Measurements from ENCODE around the gene CLIC4. TPM values are rescaled to one million over a fixed set of nuclear protein-coding genes. Genes with fewer than 3 reads are reported as not detected.

The CLIC4 gene
- total and polyA plus RNA-seq, 4 donors: 15.0 to 40.7 (median 28.4) TPM

DNA sequence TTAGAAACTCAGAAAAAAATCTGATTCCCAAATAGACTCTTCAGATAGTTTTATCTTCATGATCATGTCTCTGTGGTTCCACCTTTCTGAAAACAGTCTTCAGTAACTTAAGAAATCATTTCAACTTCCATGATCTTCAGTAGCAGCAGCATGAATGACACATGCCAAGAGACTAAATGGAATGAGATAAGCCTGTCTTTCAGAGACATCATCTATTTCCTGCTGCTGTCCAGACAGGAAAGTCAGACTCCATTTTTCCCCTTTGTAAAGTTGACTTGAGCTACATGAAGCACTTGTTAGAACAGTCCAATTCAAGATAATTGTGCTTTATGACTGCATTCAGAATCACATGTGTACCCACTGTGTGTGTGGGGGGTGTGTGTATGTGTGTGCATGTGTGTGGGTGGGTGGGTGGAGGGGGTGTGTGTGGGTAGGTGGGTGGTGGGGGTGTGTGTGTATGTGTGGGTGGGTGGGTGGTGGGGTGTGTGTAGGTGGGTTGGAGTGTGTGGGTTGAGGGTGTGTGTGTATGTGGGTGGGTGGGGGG, 58.8 kb downstream of the CLIC4 start:
- no peak overlapping the region for H3K27ac ChIP-seq (ENCODE audit: low read depth in 1 of 2, low read length in 2 of 2)
- no peaks in the 10 kb centered on the region for H3K9me3 ChIP-seq (ENCODE audit: control insufficient read depth in 4 of 4, low read length in 3 of 4)
- TF ChIP-seq, protein P1, sequence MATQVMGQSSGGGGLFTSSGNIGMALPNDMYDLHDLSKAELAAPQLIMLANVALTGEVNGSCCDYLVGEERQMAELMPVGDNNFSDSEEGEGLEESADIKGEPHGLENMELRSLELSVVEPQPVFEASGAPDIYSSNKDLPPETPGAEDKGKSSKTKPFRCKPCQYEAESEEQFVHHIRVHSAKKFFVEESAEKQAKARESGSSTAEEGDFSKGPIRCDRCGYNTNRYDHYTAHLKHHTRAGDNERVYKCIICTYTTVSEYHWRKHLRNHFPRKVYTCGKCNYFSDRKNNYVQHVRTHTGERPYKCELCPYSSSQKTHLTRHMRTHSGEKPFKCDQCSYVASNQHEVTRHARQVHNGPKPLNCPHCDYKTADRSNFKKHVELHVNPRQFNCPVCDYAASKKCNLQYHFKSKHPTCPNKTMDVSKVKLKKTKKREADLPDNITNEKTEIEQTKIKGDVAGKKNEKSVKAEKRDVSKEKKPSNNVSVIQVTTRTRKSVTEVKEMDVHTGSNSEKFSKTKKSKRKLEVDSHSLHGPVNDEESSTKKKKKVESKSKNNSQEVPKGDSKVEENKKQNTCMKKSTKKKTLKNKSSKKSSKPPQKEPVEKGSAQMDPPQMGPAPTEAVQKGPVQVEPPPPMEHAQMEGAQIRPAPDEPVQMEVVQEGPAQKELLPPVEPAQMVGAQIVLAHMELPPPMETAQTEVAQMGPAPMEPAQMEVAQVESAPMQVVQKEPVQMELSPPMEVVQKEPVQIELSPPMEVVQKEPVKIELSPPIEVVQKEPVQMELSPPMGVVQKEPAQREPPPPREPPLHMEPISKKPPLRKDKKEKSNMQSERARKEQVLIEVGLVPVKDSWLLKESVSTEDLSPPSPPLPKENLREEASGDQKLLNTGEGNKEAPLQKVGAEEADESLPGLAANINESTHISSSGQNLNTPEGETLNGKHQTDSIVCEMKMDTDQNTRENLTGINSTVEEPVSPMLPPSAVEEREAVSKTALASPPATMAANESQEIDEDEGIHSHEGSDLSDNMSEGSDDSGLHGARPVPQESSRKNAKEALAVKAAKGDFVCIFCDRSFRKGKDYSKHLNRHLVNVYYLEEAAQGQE (IDR thresholded peaks at IDR 0.05): no peak
- no peak for TF ChIP-seq FOXA1 (IDR thresholded peaks at IDR 0.05)
- no peak for TF ChIP-seq JUND (IDR thresholded peaks at IDR 0.05)
- no peak for TF ChIP-seq CTCF (IDR thresholded peaks at IDR 0.05; ENCODE audit: low read depth, low read length, missing input control)
- TF ChIP-seq SP1 (IDR thresholded peaks at IDR 0.05): no peak
- TF ChIP-seq RAD21 (IDR thresholded peaks at IDR 0.05): no peak
- no peak for TF ChIP-seq TAF1 (conservative IDR thresholded peaks at IDR 0.05)
- TF ChIP-seq, protein P2, sequence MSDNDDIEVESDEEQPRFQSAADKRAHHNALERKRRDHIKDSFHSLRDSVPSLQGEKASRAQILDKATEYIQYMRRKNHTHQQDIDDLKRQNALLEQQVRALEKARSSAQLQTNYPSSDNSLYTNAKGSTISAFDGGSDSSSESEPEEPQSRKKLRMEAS (IDR thresholded peaks at IDR 0.05): no peak
- TF ChIP-seq, protein P3, sequence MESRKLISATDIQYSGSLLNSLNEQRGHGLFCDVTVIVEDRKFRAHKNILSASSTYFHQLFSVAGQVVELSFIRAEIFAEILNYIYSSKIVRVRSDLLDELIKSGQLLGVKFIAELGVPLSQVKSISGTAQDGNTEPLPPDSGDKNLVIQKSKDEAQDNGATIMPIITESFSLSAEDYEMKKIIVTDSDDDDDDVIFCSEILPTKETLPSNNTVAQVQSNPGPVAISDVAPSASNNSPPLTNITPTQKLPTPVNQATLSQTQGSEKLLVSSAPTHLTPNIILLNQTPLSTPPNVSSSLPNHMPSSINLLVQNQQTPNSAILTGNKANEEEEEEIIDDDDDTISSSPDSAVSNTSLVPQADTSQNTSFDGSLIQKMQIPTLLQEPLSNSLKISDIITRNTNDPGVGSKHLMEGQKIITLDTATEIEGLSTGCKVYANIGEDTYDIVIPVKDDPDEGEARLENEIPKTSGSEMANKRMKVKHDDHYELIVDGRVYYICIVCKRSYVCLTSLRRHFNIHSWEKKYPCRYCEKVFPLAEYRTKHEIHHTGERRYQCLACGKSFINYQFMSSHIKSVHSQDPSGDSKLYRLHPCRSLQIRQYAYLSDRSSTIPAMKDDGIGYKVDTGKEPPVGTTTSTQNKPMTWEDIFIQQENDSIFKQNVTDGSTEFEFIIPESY (IDR thresholded peaks at IDR 0.05): no peak
- TF ChIP-seq EGR1 (IDR thresholded peaks at IDR 0.05; ENCODE audit: low read depth in 2 of 2): no peak
- TF ChIP-seq GABPA (IDR thresholded peaks at IDR 0.05 in 1 of 2, conservative IDR thresholded peaks at IDR 0.05 in 1 of 2): no peak
- H3K36me3 ChIP-seq (ENCODE audit: control insufficient read depth in 4 of 4, insufficient read depth in 3 of 4, low read depth in 1 of 4, low read length in 3 of 4): no peaks in the 10 kb centered on the region
- DNase-seq (ENCODE audit: low spot score): no peak
- no peak overlapping the region for H3K9ac ChIP-seq (ENCODE audit: low read depth in 1 of 2, low read length in 2 of 2)
- no peak overlapping the region for H3K4me3 ChIP-seq (ENCODE audit: low read depth in 1 of 3, low read length in 3 of 3)
- no peaks in the 10 kb centered on the region for H3K27me3 ChIP-seq (ENCODE audit: control insufficient read depth in 4 of 4, insufficient read depth in 4 of 4, low read length in 3 of 4)
- peaks cover 7 to 25% (median 18%) of the 10 kb centered on the region in 4 donors for H3K4me1 ChIP-seq (ENCODE audit: control insufficient read depth in 4 of 4, insufficient read depth in 4 of 4, low read length in 3 of 4)

- WGBS: 63% methylated on average over 5 of the region's 5 CpGs
- H3K27ac ChIP-seq (ENCODE audit: low read depth in 1 of 2, low read length in 2 of 2): no peak overlapping the region
- no peaks in the 10 kb centered on the region for H3K27me3 ChIP-seq (ENCODE audit: control insufficient read depth in 4 of 4, insufficient read depth in 4 of 4, low read length in 3 of 4)
- H3K4me1 ChIP-seq (ENCODE audit: control insufficient read depth in 4 of 4, insufficient read depth in 4 of 4, low read length in 3 of 4): peaks cover 7 to 30% (median 18%) of the 10 kb centered on the region in 4 donors
- H3K36me3 ChIP-seq (ENCODE audit: control insufficient read depth in 4 of 4, insufficient read depth in 3 of 4, low read depth in 1 of 4, low read length in 3 of 4): no peaks in the 10 kb centered on the region
- H3K9me3 ChIP-seq (ENCODE audit: control insufficient read depth in 4 of 4, low read length in 3 of 4): no peaks in the 10 kb centered on the region
- no peak overlapping the region for H3K9ac ChIP-seq (ENCODE audit: low read depth in 1 of 2, low read length in 2 of 2)
- H3K4me3 ChIP-seq (ENCODE audit: low read depth in 1 of 3, low read length in 3 of 3): no peak overlapping the region
- DNase-seq (ENCODE audit: low spot score): no peak
- TF ChIP-seq HNF4A (conservative IDR thresholded peaks at IDR 0.05) (peak; percentile 80 to 86), GABPA (IDR thresholded peaks at IDR 0.05 in 1 of 2, conservative IDR thresholded peaks at IDR 0.05 in 1 of 2) (no peak), RAD21 (IDR thresholded peaks at IDR 0.05) (peak in 1 of 2 donors; percentile 12), HNF4G (IDR thresholded peaks at IDR 0.05) (peak; percentile 26), FOXA1 (IDR thresholded peaks at IDR 0.05) (no peak), TAF1 (conservative IDR thresholded peaks at IDR 0.05) (no peak), EGR1 (IDR thresholded peaks at IDR 0.05; ENCODE audit: low read depth in 2 of 2) (peak in 1 of 2 donors; percentile 40), JUND (IDR thresholded peaks at IDR 0.05) (peak in 1 of 2 donors; percentile 55), SP1 (IDR thresholded peaks at IDR 0.05) (no peak), FOXA2 (IDR thresholded peaks at IDR 0.05) (peak; percentile 40), NR2F2 (IDR thresholded peaks at IDR 0.05) (no peak), YY1 (IDR thresholded peaks at IDR 0.05) (no peak), RXRA (IDR thresholded peaks at IDR 0.05) (peak; percentile 47 to 65)
- TF ChIP-seq, protein P4, sequence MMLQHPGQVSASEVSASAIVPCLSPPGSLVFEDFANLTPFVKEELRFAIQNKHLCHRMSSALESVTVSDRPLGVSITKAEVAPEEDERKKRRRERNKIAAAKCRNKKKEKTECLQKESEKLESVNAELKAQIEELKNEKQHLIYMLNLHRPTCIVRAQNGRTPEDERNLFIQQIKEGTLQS (IDR thresholded peaks at IDR 0.05): no peak
- TF ChIP-seq, protein P3 (IDR thresholded peaks at IDR 0.05): no peak
- TF ChIP-seq, protein P2 (IDR thresholded peaks at IDR 0.05): no peak
These were observed 60.5 kb downstream of the CLIC4 start for GRCh38 chr1:24805534-24806301.
